Muscle of leg (tissue), 9 donors: ENCODE data around the gene CCDC39. TPM values are rescaled to one million over a fixed set of nuclear protein-coding genes. Genes with fewer than 3 reads are reported as not detected.

ENCODE experiments used
- polyA plus RNA-seq, 8 donors: library from polyadenylated mRNA; unstranded; fragments of 120-200 nt; gene quantifications; one replicate each; pipeline versions ENCODE4 v1.2.1 to v1.2.3, GENCODE V29; 2013; ENCODE audit warnings: inconsistent platforms in 1 of 8, low replicate concordance in 1 of 8; ENCODE audit not compliant: insufficient read length in 8 of 8, insufficient read depth in 1 of 8
- total RNA-seq: library from RNA; stranded (reverse); fragments of 120-200 nt; gene quantifications from one replicate; pipeline ENCODE4 v1.2.4, GENCODE V29; 2013

The CCDC39 gene
- total and polyA plus RNA-seq, 9 donors = 0.59 to 4.6 (median 1.9) TPM; not detected in 1

Other genes starting within 250 kb of the CCDC39 start
- gene TTC14, start 77.3 kb downstream of the CCDC39 start, total RNA-seq = 27.8 TPM
- 10 to 100 TPM; 31.1 to 42.6 (median 37.1) TPM for gene TTC14, start 77.3 kb downstream of the CCDC39 start, polyA plus RNA-seq
- 415 TPM for gene FXR1, start 233.2 kb upstream of the CCDC39 start, total RNA-seq
- 100 to 1,000 TPM; 414 to 575 (median 512) TPM for gene FXR1, start 233.2 kb upstream of the CCDC39 start, polyA plus RNA-seq